Naive thymus-derived CD4-positive, alpha-beta T cell (primary cell): ENCODE data around the gene CSNK1A1. TPM values are rescaled to one million over a fixed set of nuclear protein-coding genes. Genes with fewer than 3 reads are reported as not detected.
"Not testable (repeated sequence)": the region's sequence is repeated elsewhere in the genome, so short reads cannot be mapped to it uniquely, and the experiment has no call there.

Experiments
- ATAC-seq: fragments of 150-1000 bp; cut with Tn5 transposase; 2 replicates; pipeline ENCODE4 v1.10.0; 2021; ENCODE audit warnings: mild to moderate bottlenecking, moderate library complexity
- CTCF ChIA-PET: fragments of 350-600 bp; sonication (Branson Sonifier 250); formaldehyde crosslinking; loops from one replicate; lab custom pipeline; 2021; ENCODE audit warnings: antibody characterized with exemption; lab: Charles Lee
- POLR2A ChIA-PET: fragments of 350-600 bp; sonication (Branson Sonifier 250); formaldehyde crosslinking; loops from one replicate; lab custom pipeline; 2021; ENCODE audit warnings: antibody characterized with exemption, inconsistent platforms; lab: Charles Lee
- DNase-seq, 9 donors: peaks; one replicate each; pipeline versions ENCODE4 v3.0.0 to v3.0.0-alpha.2; 2020 to 2022; ENCODE audit warnings: mixed read lengths in 1 of 9
- H3K27ac ChIP-seq: one replicate; pipeline ENCODE4 v1.7.0; 2013; ENCODE audit warnings: mild to moderate bottlenecking, low read depth, low read length, moderate library complexity
- H3K27me3 ChIP-seq, 2 donors: one replicate each; pipeline ENCODE4 v1.7.0; 2013; ENCODE audit warnings: low read length in 2 of 2, mild to moderate bottlenecking in 2 of 2, moderate library complexity in 2 of 2; ENCODE audit not compliant: control insufficient read depth in 2 of 2, insufficient read depth in 2 of 2
- H3K36me3 ChIP-seq, 3 experiments: 1 replicate in 2 of 3; 2 replicates in 1 of 3; pipeline ENCODE4 v1.7.0; 2013; ENCODE audit warnings: low read length in 3 of 3, mild to moderate bottlenecking in 3 of 3, moderate library complexity in 1 of 3; ENCODE audit not compliant: insufficient read depth in 3 of 3, control insufficient read depth in 2 of 3
- H3K4me1 ChIP-seq, 2 donors: one replicate each; pipeline ENCODE4 v1.7.0; 2013; ENCODE audit warnings: low read length in 2 of 2, mild to moderate bottlenecking in 2 of 2, moderate library complexity in 1 of 2; ENCODE audit not compliant: control insufficient read depth in 2 of 2, insufficient read depth in 2 of 2
- H3K4me3 ChIP-seq: 2 replicates; pipeline ENCODE4 v1.7.0; 2013; ENCODE audit warnings: mild to moderate bottlenecking, low read length
- H3K9me3 ChIP-seq, 3 experiments: 1 replicate in 2 of 3; 2 replicates in 1 of 3; pipeline ENCODE4 v1.7.0; 2013; ENCODE audit warnings: low read length in 3 of 3; ENCODE audit not compliant: control insufficient read depth in 2 of 3
- H3K27ac Mint-ChIP-seq, 9 donors: one replicate each; pipeline ENCODE4 v1.8.0; 2020 to 2022; ENCODE audit warnings: mixed read lengths in 9 of 9, mild to moderate bottlenecking in 8 of 9, moderate library complexity in 5 of 9, inconsistent platforms in 2 of 9
- H3K27me3 Mint-ChIP-seq, 5 donors: one replicate each; pipeline ENCODE4 v1.8.0; 2021 to 2022; ENCODE audit warnings: mixed read lengths in 5 of 5, mild to moderate bottlenecking in 1 of 5
- H3K36me3 Mint-ChIP-seq, 5 donors: one replicate each; pipeline ENCODE4 v1.8.0; 2020 to 2022; ENCODE audit warnings: mixed read lengths in 5 of 5, mild to moderate bottlenecking in 3 of 5, inconsistent platforms in 1 of 5
- H3K4me1 Mint-ChIP-seq, 7 donors: one replicate each; pipeline ENCODE4 v1.8.0; 2020 to 2022; ENCODE audit warnings: mixed read lengths in 7 of 7, mild to moderate bottlenecking in 3 of 7, inconsistent platforms in 1 of 7
- H3K4me3 Mint-ChIP-seq, 10 donors: one replicate each; pipeline ENCODE4 v1.8.0; 2020 to 2022; ENCODE audit warnings: mild to moderate bottlenecking in 10 of 10, mixed read lengths in 10 of 10, moderate library complexity in 6 of 10, inconsistent platforms in 2 of 10
- H3K9me3 Mint-ChIP-seq, 11 donors: one replicate each; pipeline ENCODE4 v1.8.0; 2020 to 2022; ENCODE audit warnings: mixed read lengths in 11 of 11, mild to moderate bottlenecking in 4 of 11, inconsistent platforms in 1 of 11, moderate library complexity in 1 of 11
- intact Hi-C, 2 donors: fragments of 100-400 bp; cut with micrococcal nuclease; formaldehyde crosslinking; loops; one replicate each; pipeline ENCODE4 v1.15.1; 2023
- polyA plus RNA-seq, 2 donors: library from polyadenylated mRNA; unstranded; fragments of 300-500 nt; fragmentation: Illumina TruSeq; gene quantifications; one replicate each; pipeline ENCODE4 v1.2.3, GENCODE V29; 2021
- total RNA-seq, 6 experiments: library from RNA in 5 of 6; stranded (reverse) in 5 of 6; gene quantifications; 1 replicate in 5 of 6; 2 replicates in 1 of 6; pipeline ENCODE4 v1.2.3 and lab custom pipeline; 2021 to 2026

CSNK1A1 gene
- total RNA-seq (100 to 1,000 TPM; 168 to 217 (median 181) TPM), polyA plus RNA-seq (100 to 1,000 TPM; 146 to 164 TPM), total RNA-seq (lab: John Stamatoyannopoulos, UW) (177 reads per million, percentile 92 among the genes with 10 or more reads in this experiment)

DNA sequence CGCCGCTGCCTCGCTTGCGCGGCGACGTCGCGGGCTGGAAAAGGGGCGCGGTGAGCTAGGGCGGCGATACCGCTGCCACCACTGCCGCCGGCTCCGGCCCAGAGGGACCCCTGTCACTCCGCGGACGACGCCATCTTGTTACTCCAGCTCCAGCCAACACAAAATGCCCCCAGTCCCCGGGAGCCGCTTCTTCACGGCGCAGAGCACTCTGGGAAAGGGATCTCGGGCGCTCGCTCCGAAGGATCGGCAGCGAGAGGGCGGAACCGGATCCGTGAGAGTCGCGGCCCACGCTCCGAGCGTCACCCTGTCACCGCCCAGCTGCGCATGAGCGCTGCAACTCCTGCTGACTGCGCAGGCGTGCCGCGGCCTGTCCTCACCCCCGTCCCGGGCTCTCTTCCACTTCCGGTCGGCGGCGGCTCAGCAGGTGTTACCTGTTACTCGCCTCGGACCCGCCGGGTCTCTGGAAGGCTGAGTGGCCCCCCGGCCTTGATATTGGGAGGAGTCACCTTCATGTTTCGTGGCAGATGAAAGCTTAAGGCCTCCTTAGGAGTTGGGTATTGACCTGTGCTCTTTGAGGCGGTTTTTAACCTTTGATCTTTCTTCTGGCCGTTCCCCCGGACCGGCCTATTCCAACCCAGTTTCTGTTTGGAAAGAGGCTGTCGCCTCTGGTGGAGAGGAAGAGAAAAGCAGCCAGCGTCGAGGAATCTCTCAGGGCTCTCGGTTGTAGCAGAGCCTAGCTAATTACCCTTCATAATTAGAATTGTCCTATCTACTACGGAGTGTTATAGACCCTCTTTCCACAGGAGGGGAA is at the start of gene CSNK1A1:
Gene CSNK1A1, minus strand, starts transcription at position 213 of the 811 bp plus-strand sequence. CDS start 475 bp downstream, outside the sequence.
- POLR2A ChIA-PET: interaction anchor here (0.7 to 3.2 kb wide), 20 partner anchors 11 to 409 kb away, joined by 3 to 21 read pairs (median 4); partner anchors contain the start of genes ARHGEF37, GRPEL2, PCYOX1L and SLC26A2
- H3K27me3 Mint-ChIP-seq: peaks cover 0 to 5% (median 0%) of the 10 kb centered on the region in 5 donors
- ATAC-seq: peak; percentile 93

DNA sequence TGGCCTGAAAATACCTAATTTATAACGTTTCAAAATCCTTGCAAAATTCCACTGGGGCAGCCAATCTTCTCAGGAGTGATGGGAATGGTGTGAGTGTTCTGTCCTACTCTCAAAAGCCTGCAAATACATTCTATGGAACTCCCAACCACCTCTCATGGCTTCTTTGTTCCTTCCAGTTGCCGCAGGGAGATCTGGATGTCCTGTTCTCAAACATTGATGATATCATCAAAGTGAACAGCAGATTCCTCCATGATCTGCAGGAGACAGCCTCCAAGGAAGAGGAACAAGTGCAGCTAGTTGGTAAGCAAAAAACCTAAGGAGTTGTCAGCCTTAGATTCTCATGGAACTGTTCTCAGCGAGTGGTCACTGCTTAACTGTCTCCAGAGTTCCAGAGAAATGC is 49.7 kb upstream of the CSNK1A1 start:
- intact Hi-C loops: no loop called here

More for the DNA sequence above, at the start of gene CSNK1A1:
- Mint-ChIP-seq H3K27ac (peak within 1 kb of the TSS; percentile 95 to 99 (median 97)), H3K9me3 (peaks cover 0 to 5% (median 0%) of the 10 kb centered on the region in 11 donors), H3K4me3 (peak within 1 kb of the TSS; percentile 91 to 99 (median 98)), H3K4me1 (peaks cover 15 to 36% (median 32%) of the 10 kb centered on the region in 7 donors), H3K36me3 (peaks cover 6 to 28% (median 23%) of the 10 kb centered on the region in 5 donors)
- DNase-seq: peak; percentile 97 to 99 (median 98)
- CTCF ChIA-PET: interaction anchor here (0.6 to 4.1 kb wide), 5 partner anchors 11 to 131 kb away, joined by 3 to 41 read pairs (median 4); no protein-coding TSS in a partner anchor
- Histone ChIP-seq H3K4me1 (peaks cover 27 to 31% of the 10 kb centered on the region in 2 donors), H3K27ac (peak within 1 kb of the TSS; percentile 96), H3K36me3 (peaks cover 0 to 13% (median 4%) of the 10 kb centered on the region in 3 experiments), H3K27me3 (no peaks in the 10 kb centered on the region), H3K4me3 (peak within 1 kb of the TSS; percentile 97), H3K9me3 (no peaks in the 10 kb centered on the region)
- intact Hi-C loops: loop anchor here (1.0 to 10.0 kb wide), 21 partner anchors 10 to 1168 kb away; partner anchors contain the start of genes FBXO38 (in 2 of the 2), GRPEL2 (in 2 of the 2), HMGXB3 (in 2 of the 2) and SLC26A2 (in 2 of the 2)

DNA sequence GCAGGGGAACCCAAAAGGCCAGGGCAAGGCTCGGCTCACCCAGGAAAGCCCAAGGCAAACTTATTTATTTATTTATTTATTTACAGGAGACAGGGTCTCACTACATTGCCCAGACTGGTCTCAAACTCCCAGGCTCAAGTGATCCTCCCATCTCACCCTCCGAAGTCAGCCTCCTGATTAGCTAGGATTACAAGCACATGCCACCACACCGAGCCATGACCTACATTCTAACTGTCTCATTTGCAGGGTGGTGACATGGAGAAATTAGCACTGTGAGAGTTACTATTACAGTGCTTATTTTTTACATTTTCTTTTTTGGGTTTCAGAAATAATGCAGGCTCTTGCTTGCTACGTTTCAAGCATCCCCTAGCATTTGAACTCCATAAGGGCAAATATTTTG is 48.1 kb upstream of the CSNK1A1 start:
- DNase-seq (no peak), ATAC-seq (no peak)
- CTCF ChIA-PET: interaction anchor here (0.6 kb wide), 1 partner anchor 490 kb away, joined by 3 read pairs; no protein-coding TSS in a partner anchor
- no peaks in the 10 kb centered on the region for H3K27me3 ChIP-seq
- no peaks in the 10 kb centered on the region for H3K36me3 ChIP-seq
- Mint-ChIP-seq H3K4me1 (peaks cover 0 to 4% (median 0%) of the 10 kb centered on the region in 7 donors), H3K9me3 (no peaks in the 10 kb centered on the region), H3K36me3 (peaks cover 0 to 5% (median 0%) of the 10 kb centered on the region in 5 donors), H3K27ac (no peak overlapping the region), H3K4me3 (no peak overlapping the region), H3K27me3 (peaks cover 0 to 4% (median 0%) of the 10 kb centered on the region in 5 donors)
- H3K9me3 ChIP-seq: no peaks in the 10 kb centered on the region
- no peak overlapping the region for H3K27ac ChIP-seq
- H3K4me1 ChIP-seq: no peaks in the 10 kb centered on the region
- intact Hi-C loops: no loop called here
- no peak overlapping the region for H3K4me3 ChIP-seq
- POLR2A ChIA-PET: no interaction called here

More for the DNA sequence above, 49.7 kb upstream of the CSNK1A1 start:
- Mint-ChIP-seq H3K9me3 (no peaks in the 10 kb centered on the region), H3K36me3 (peaks cover 0 to 5% (median 0%) of the 10 kb centered on the region in 5 donors), H3K4me1 (peaks cover 0 to 9% (median under 1%) of the 10 kb centered on the region in 7 donors), H3K27me3 (peaks cover 0 to 4% (median 0%) of the 10 kb centered on the region in 5 donors), H3K27ac (no peak overlapping the region), H3K4me3 (no peak overlapping the region)
- ATAC-seq: no peak
- Histone ChIP-seq H3K27ac (no peak overlapping the region), H3K9me3 (no peaks in the 10 kb centered on the region), H3K4me3 (no peak overlapping the region), H3K36me3 (no peaks in the 10 kb centered on the region), H3K4me1 (peaks cover 0 to 2% of the 10 kb centered on the region in 2 donors), H3K27me3 (no peaks in the 10 kb centered on the region)
- CTCF ChIA-PET: no interaction called here
- no peak for DNase-seq
- POLR2A ChIA-PET: no interaction called here

DNA sequence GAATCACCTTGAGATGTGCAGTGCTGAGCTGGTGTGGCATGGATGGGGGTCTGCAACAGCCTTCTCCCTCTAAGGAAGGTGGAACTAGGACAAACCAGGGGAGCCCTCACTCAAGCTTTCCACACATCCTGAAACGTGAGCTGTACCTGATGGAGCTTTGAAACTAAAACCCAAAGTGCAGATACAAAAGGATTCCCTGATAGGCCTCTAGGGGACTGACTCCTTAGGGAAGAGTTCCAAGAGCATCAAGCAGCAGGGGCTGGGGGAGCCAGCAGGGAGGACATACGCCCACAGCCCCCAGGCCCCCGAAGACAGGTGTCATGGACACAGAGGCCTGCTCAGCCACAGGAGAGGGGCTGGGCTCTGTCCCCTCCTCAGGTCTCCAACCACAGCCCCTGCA is 47.7 kb upstream of the CSNK1A1 start:
- H3K9me3 Mint-ChIP-seq: no peaks in the 10 kb centered on the region
- peaks cover 0 to 4% (median 0%) of the 10 kb centered on the region in 7 donors for H3K4me1 Mint-ChIP-seq
- POLR2A ChIA-PET: no interaction called here
- no peaks in the 10 kb centered on the region for H3K36me3 ChIP-seq
- H3K4me1 ChIP-seq: no peaks in the 10 kb centered on the region
- DNase-seq (no peak), ATAC-seq (no peak)
- CTCF ChIA-PET: interaction anchor here (0.6 kb wide), 1 partner anchor 490 kb away, joined by 3 read pairs; no protein-coding TSS in a partner anchor
- H3K9me3 ChIP-seq: no peaks in the 10 kb centered on the region
- H3K27ac Mint-ChIP-seq: no peak overlapping the region
- no peak overlapping the region for H3K27ac ChIP-seq
- no peaks in the 10 kb centered on the region for H3K27me3 ChIP-seq
- intact Hi-C loops: no loop called here
- H3K4me3 Mint-ChIP-seq: no peak overlapping the region
- H3K4me3 ChIP-seq: no peak overlapping the region
- H3K36me3 Mint-ChIP-seq: peaks cover 0 to 5% (median 0%) of the 10 kb centered on the region in 5 donors
- H3K27me3 Mint-ChIP-seq: peaks cover 0 to 4% (median 0%) of the 10 kb centered on the region in 5 donors

DNA sequence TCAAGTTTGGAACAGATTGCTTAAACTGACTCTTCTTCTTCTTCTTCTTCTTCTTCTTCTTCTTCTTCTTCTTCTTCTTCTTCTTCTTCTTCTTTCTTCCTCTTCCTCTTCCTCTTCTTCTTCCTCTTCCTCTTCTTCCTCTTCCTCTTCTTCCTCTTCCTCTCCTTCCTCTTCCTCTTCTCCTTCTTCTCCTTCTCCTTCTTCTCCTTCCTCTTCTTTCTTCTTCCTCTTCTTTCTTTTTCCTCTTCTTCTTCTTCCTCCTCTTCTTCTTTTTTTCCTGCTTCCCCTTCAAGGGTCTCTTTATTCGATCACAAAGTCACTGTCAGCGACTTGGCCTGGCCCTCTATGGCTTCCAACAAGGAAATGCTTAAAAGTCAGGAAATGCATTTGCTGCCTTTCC is 47.0 kb upstream of the CSNK1A1 start:
- H3K4me1 Mint-ChIP-seq, H3K9me3 ChIP-seq, H3K27me3 Mint-ChIP-seq, H3K36me3 Mint-ChIP-seq, H3K27me3 ChIP-seq, DNase-seq, H3K27ac Mint-ChIP-seq, H3K4me1 ChIP-seq, POLR2A ChIA-PET, H3K9me3 Mint-ChIP-seq, H3K27ac ChIP-seq, H3K36me3 ChIP-seq, H3K4me3 Mint-ChIP-seq, H3K4me3 ChIP-seq, intact Hi-C loops, ATAC-seq, CTCF ChIA-PET: not testable (repeated sequence)

DNA sequence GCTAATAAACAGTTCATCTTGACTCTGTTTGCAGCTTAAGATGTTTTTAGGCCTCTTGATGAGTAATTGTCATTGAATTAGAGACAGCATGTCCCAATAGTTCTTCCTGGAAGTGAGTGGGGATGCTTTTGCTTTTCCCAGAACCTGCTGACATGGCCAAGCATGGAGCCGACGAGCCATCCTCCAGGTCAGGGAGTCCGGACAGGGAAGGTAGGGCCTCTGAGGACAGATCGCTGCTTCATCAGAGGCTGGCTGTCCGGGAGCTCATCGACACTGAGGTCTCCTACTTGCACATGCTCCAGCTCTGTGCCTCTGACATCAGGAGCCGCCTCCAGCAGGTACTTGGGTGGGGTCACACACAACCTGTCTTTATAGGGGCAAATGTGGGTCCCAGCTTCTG is 46.4 kb upstream of the CSNK1A1 start:
- Mint-ChIP-seq H3K36me3 (peaks cover 0 to 5% (median 0%) of the 10 kb centered on the region in 5 donors), H3K27ac (no peak overlapping the region), H3K9me3 (no peaks in the 10 kb centered on the region), H3K27me3 (peaks cover 0 to 7% (median 0%) of the 10 kb centered on the region in 5 donors), H3K4me3 (no peak overlapping the region), H3K4me1 (peaks cover 0 to 4% (median 0%) of the 10 kb centered on the region in 7 donors)
- Histone ChIP-seq H3K27ac (no peak overlapping the region), H3K4me3 (no peak overlapping the region), H3K27me3 (no peaks in the 10 kb centered on the region), H3K4me1 (no peaks in the 10 kb centered on the region), H3K9me3 (no peaks in the 10 kb centered on the region), H3K36me3 (no peaks in the 10 kb centered on the region)
- no peak for DNase-seq
- ChIA-PET CTCF (no interaction called here), POLR2A (no interaction called here)
- no peak for ATAC-seq
- intact Hi-C loops: no loop called here
